Common myeloid progenitor, CD34-positive (primary cell): ENCODE results near the gene NR2F2.

Experiments used
- CTCF ChIA-PET: fragments of 350-600 bp; sonication (Branson Sonifier 250); formaldehyde crosslinking; loops from one replicate; lab custom pipeline; 2021; ENCODE audit warnings: antibody characterized with exemption; lab: Charles Lee
- POLR2A ChIA-PET: fragments of 350-600 bp; sonication (Branson Sonifier 250); formaldehyde crosslinking; loops from one replicate; lab custom pipeline; 2021; ENCODE audit warnings: antibody characterized with exemption; lab: Charles Lee
- DNase-seq, 3 donors: peaks; one replicate each; pipeline versions ENCODE4 v3.0.0 to v3.0.0-alpha.2; 2013
- H3K27ac ChIP-seq, 2 experiments: 1 replicate in 1 of 2; 2 replicates in 1 of 2; pipeline ENCODE4 v1.7.0; 2013; ENCODE audit warnings: inconsistent platforms in 2 of 2, low read length in 2 of 2, mild to moderate bottlenecking in 2 of 2, low read depth in 1 of 2, moderate library complexity in 1 of 2; ENCODE audit not compliant: severe bottlenecking in 2 of 2, insufficient read depth in 1 of 2, poor library complexity in 1 of 2
- H3K27me3 ChIP-seq, 5 experiments: replicated peaks in 2 of 5; 1 replicate in 3 of 5; 2 replicates in 2 of 5; pipeline versions ENCODE4 v1.6.1 to v1.7.0; 2013; ENCODE audit warnings: low read length in 4 of 5, mild to moderate bottlenecking in 2 of 5, moderate library complexity in 2 of 5, inconsistent platforms in 1 of 5; ENCODE audit not compliant: insufficient read depth in 5 of 5, control insufficient read depth in 4 of 5
- H3K36me3 ChIP-seq, 4 experiments: 1 replicate in 2 of 4; 2 replicates in 2 of 4; pipeline versions ENCODE4 v1.6.1 to v1.7.0; 2013; ENCODE audit warnings: low read length in 3 of 4, control low read depth in 1 of 4, mild to moderate bottlenecking in 1 of 4; ENCODE audit not compliant: control insufficient read depth in 4 of 4, insufficient read depth in 4 of 4
- H3K4me1 ChIP-seq, 4 experiments: 1 replicate in 3 of 4; 2 replicates in 1 of 4; pipeline versions ENCODE4 v1.6.1 to v1.7.1; 2013; ENCODE audit warnings: low read length in 3 of 4, mild to moderate bottlenecking in 3 of 4, control low read depth in 1 of 4, inconsistent platforms in 1 of 4, moderate library complexity in 1 of 4; ENCODE audit not compliant: control insufficient read depth in 4 of 4, insufficient read depth in 4 of 4; ENCODE audit errors: control extremely low read depth in 1 of 4
- H3K4me3 ChIP-seq, 7 experiments: 1 replicate in 4 of 7; 2 replicates in 3 of 7; pipeline versions ENCODE4 v1.5.1 to v1.7.0; 2013; ENCODE audit warnings: mild to moderate bottlenecking in 7 of 7, low read length in 6 of 7, moderate library complexity in 6 of 7, inconsistent platforms in 2 of 7, low read depth in 2 of 7, control low read depth in 1 of 7; ENCODE audit not compliant: insufficient read depth in 4 of 7, control insufficient read depth in 1 of 7; ENCODE audit errors: extremely low read depth in 1 of 7
- H3K9me3 ChIP-seq, 5 experiments: 1 replicate in 4 of 5; 2 replicates in 1 of 5; pipeline versions ENCODE4 v1.6.1 to v1.7.1; 2013; ENCODE audit warnings: low read length in 4 of 5, mild to moderate bottlenecking in 2 of 5, inconsistent platforms in 1 of 5, low read depth in 1 of 5, moderate library complexity in 1 of 5; ENCODE audit not compliant: control insufficient read depth in 4 of 5, insufficient read depth in 2 of 5; ENCODE audit errors: control extremely low read depth in 1 of 5
- WGBS: methylation state at CpG from one replicate; pipeline ENCODE4 v1.1.5; 2013; ENCODE audit not compliant: insufficient coverage; 5-methylcytosine and 5-hydroxymethylcytosine counted together

Gene NR2F2

GRCh38 chr15:96323319-96324145 is 7.0 kb upstream of the NR2F2 start:
- WGBS = 14% methylated on average over 26 of the region's 29 CpGs
- no peak overlapping the region for H3K27ac ChIP-seq
- H3K9me3 ChIP-seq = no peaks in the 10 kb centered on the region
- no peaks in the 10 kb centered on the region for H3K36me3 ChIP-seq
- no peak overlapping the region for H3K4me3 ChIP-seq
- POLR2A ChIA-PET = no interaction called here
- CTCF ChIA-PET = interaction anchor here (0.6 kb wide), 1 partner anchor 1652 kb away, joined by 3 read pairs; no protein-coding TSS in a partner anchor
- H3K4me1 ChIP-seq = peaks cover 0 to 11% (median 1%) of the 10 kb centered on the region in 4 experiments
- H3K27me3 ChIP-seq = peaks cover 25 to 99% (median 71%) of the 10 kb centered on the region in 5 experiments
- no peak for DNase-seq

- Histone ChIP-seq H3K4me1 (peaks cover 0 to 11% (median 1%) of the 10 kb centered on the region in 4 experiments), H3K4me3 (no peak overlapping the region), H3K9me3 (no peaks in the 10 kb centered on the region), H3K36me3 (no peaks in the 10 kb centered on the region), H3K27me3 (peaks cover 32 to 100% (median 76%) of the 10 kb centered on the region in 5 experiments), H3K27ac (no peak overlapping the region)
- no peak for DNase-seq
- CTCF ChIA-PET = no interaction called here
- POLR2A ChIA-PET = interaction anchor here (0.7 kb wide), 1 partner anchor 1693 kb away, joined by 3 read pairs; no protein-coding TSS in a partner anchor
- 12% methylated on average over 6 of the region's 12 CpGs for WGBS
These were observed 6.2 kb upstream of the NR2F2 start for GRCh38 chr15:96324192-96324895.

GRCh38 chr15:96324940-96325540 is 5.5 kb upstream of the NR2F2 start:
- 26% methylated on average over 4 of the region's 6 CpGs for WGBS
- CTCF ChIA-PET = no interaction called here
- Histone ChIP-seq H3K4me3 (no peak overlapping the region), H3K36me3 (no peaks in the 10 kb centered on the region), H3K27ac (peak overlapping the region in 1 of 2 experiments; percentile 14), H3K4me1 (peaks cover 0 to 13% (median 3%) of the 10 kb centered on the region in 4 experiments), H3K27me3 (peaks cover 31 to 100% (median 75%) of the 10 kb centered on the region in 5 experiments), H3K9me3 (no peaks in the 10 kb centered on the region)
- POLR2A ChIA-PET = no interaction called here
- DNase-seq = no peak

- Histone ChIP-seq H3K27ac (peak overlapping the region in 1 of 2 experiments; percentile 68), H3K4me1 (peaks cover 0 to 19% (median 6%) of the 10 kb centered on the region in 4 experiments), H3K36me3 (no peaks in the 10 kb centered on the region), H3K27me3 (peaks cover 26 to 99% (median 69%) of the 10 kb centered on the region in 5 experiments), H3K4me3 (no peak overlapping the region), H3K9me3 (no peaks in the 10 kb centered on the region)
- DNase-seq = no peak
- WGBS = 5% methylated on average over 8 of the region's 17 CpGs
- POLR2A ChIA-PET = no interaction called here
- CTCF ChIA-PET = interaction anchor here (3.1 kb wide), 1 partner anchor 20 kb away, joined by 9 read pairs; no protein-coding TSS in a partner anchor
These were observed 4.8 kb upstream of the NR2F2 start for GRCh38 chr15:96325541-96326327.

- CTCF ChIA-PET = interaction anchor here (0.7 to 3.1 kb wide), 6 partner anchors 10 to 1430 kb away, joined by 3 to 13 read pairs (median 6); no protein-coding TSS in a partner anchor
- Histone ChIP-seq H3K36me3 (no peaks in the 10 kb centered on the region), H3K4me1 (peaks cover 0 to 23% (median 9%) of the 10 kb centered on the region in 4 experiments), H3K9me3 (no peaks in the 10 kb centered on the region), H3K27ac (peak overlapping the region in 1 of 2 experiments; percentile 68), H3K27me3 (peaks cover 26 to 96% (median 65%) of the 10 kb centered on the region in 5 experiments), H3K4me3 (peak overlapping the region in 1 of 7 experiments; percentile 26)
- 3% methylated on average over 31 of the region's 36 CpGs for WGBS
- DNase-seq = peak in 1 of 3 donors; percentile 37
- POLR2A ChIA-PET = interaction anchor here (0.7 kb wide), 1 partner anchor 26 kb away, joined by 4 read pairs; no protein-coding TSS in a partner anchor
These were observed 4.0 kb upstream of the NR2F2 start for GRCh38 chr15:96326328-96327154.
